ENCODE measurements around the gene MYO1D. TPM values are rescaled to one million over a fixed set of nuclear protein-coding genes. Genes with fewer than 3 reads are reported as not detected.

The MYO1D gene
- total and polyA plus RNA-seq, 2 donors (not counting 1 experiment from before 2014, with no cell fraction given), result 5.4 to 26.7 TPM

DNA sequence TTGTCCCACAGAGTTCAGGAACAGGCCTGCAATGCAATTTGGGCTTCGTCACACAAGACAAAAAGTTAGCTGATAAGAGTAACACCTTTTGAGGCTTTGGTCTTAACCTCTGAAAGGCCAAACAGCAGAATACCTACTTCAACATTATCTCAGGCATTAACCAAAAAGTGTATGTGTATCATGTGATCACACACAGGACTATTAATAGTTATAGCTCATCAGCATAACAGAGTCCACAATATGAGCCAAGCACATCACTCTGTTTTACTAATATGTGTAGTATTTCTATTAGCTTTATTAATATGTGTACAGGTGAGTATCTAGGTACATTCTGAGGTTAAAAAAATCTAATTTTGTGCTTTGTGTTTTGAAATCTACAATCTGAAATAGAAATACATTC, 30.8 kb downstream of the MYO1D start:
- Histone ChIP-seq H3K79me2 (ENCODE audit: control insufficient read depth, insufficient read depth, low read length) (no peaks in the 10 kb centered on the region), H3K27ac (ENCODE audit: low read length in 2 of 2) (no peak overlapping the region), H3K4me1 (ENCODE audit: control insufficient read depth in 2 of 2, insufficient read depth in 2 of 2, low read length in 2 of 2) (no peaks in the 10 kb centered on the region), H3K36me3 (replicated peaks in 1 of 2; ENCODE audit: control extremely low read depth in 1 of 2, control insufficient read depth in 1 of 2, extremely low read depth in 1 of 2, insufficient read depth in 2 of 2, low read length in 1 of 2) (no peaks in the 10 kb centered on the region), H2AFZ (ENCODE audit: insufficient read depth, low read depth, low read length, poor library complexity, severe bottlenecking) (no peak overlapping the region), H3K27me3 (replicated peaks in 1 of 4; ENCODE audit: control extremely low read depth in 1 of 4, control insufficient read depth in 3 of 4, insufficient read depth in 4 of 4, low read length in 3 of 4) (no peaks in the 10 kb centered on the region), H3K9ac (ENCODE audit: low read length) (no peak overlapping the region), H4K20me1 (ENCODE audit: control insufficient read depth, insufficient read depth, low read length, poor library complexity, severe bottlenecking) (no peaks in the 10 kb centered on the region), H3K4me2 (replicated peaks; ENCODE audit: low read depth, low read length, poor library complexity, severe bottlenecking) (no peak overlapping the region), H3K9me3 (ENCODE audit: control extremely low read depth in 1 of 3, control insufficient read depth in 2 of 3, insufficient read depth in 1 of 3, low read length in 2 of 3) (no peaks in the 10 kb centered on the region), H3K4me3 (ENCODE audit: control extremely low read depth in 1 of 5, extremely low read depth in 1 of 5, insufficient read depth in 1 of 5, low read depth in 2 of 5, low read length in 4 of 5) (no peak overlapping the region)
- no peak overlapping the region for H3K27ac Mint-ChIP-seq
- H3K4me1 Mint-ChIP-seq, result no peaks in the 10 kb centered on the region
- ChIA-PET CTCF (no interaction called here), POLR2A (no interaction called here)
- TF ChIP-seq, protein P1, sequence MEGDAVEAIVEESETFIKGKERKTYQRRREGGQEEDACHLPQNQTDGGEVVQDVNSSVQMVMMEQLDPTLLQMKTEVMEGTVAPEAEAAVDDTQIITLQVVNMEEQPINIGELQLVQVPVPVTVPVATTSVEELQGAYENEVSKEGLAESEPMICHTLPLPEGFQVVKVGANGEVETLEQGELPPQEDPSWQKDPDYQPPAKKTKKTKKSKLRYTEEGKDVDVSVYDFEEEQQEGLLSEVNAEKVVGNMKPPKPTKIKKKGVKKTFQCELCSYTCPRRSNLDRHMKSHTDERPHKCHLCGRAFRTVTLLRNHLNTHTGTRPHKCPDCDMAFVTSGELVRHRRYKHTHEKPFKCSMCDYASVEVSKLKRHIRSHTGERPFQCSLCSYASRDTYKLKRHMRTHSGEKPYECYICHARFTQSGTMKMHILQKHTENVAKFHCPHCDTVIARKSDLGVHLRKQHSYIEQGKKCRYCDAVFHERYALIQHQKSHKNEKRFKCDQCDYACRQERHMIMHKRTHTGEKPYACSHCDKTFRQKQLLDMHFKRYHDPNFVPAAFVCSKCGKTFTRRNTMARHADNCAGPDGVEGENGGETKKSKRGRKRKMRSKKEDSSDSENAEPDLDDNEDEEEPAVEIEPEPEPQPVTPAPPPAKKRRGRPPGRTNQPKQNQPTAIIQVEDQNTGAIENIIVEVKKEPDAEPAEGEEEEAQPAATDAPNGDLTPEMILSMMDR (IDR thresholded peaks at IDR 0.05), result no peak
- no peak for TF ChIP-seq EZH2 (IDR thresholded peaks at IDR 0.05; ENCODE audit: borderline replicate concordance, insufficient read depth, low read depth, low read length, poor library complexity, severe bottlenecking)
- no peak for ATAC-seq (ENCODE audit: low read depth)
- intact Hi-C loops (cut with micrococcal nuclease), result no loop called here
- no peak overlapping the region for H3K4me3 Mint-ChIP-seq
- no peaks in the 10 kb centered on the region for H3K9me3 Mint-ChIP-seq (ENCODE audit: insufficient read depth)
- WGBS (ENCODE audit: insufficient coverage), result no CpG with 5 or more reads among the region's 1 CpG
- no peak for DNase-seq
- H3K27me3 Mint-ChIP-seq, result no peaks in the 10 kb centered on the region

DNA sequence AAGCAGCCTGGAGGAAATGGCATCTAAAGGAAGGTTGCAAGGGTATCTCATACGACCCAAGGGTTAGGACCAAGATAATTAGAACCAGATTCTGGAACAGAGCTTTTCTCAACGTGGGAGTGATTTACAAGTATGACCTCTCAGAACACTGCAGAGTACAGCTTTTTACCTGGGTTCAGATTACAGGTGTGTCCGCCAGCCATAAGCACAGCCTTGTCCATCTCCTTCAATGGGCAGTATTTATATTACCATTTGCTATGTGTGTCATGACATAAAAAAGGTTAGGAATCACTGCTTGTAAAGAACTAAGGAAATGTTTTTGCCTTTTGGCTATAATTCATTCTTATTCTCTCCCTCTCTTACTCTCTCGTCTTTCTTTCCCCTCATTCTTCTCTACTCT, 36.7 kb downstream of the MYO1D start:
- Histone ChIP-seq H2AFZ (ENCODE audit: insufficient read depth, low read depth, low read length, poor library complexity, severe bottlenecking) (no peak overlapping the region), H3K36me3 (replicated peaks in 1 of 2; ENCODE audit: control extremely low read depth in 1 of 2, control insufficient read depth in 1 of 2, extremely low read depth in 1 of 2, insufficient read depth in 2 of 2, low read length in 1 of 2) (no peaks in the 10 kb centered on the region), H3K27ac (ENCODE audit: low read length in 2 of 2) (no peak overlapping the region), H3K9ac (ENCODE audit: low read length) (no peak overlapping the region), H3K27me3 (replicated peaks in 1 of 4; ENCODE audit: control extremely low read depth in 1 of 4, control insufficient read depth in 3 of 4, insufficient read depth in 4 of 4, low read length in 3 of 4) (no peaks in the 10 kb centered on the region), H3K4me2 (replicated peaks; ENCODE audit: low read depth, low read length, poor library complexity, severe bottlenecking) (no peak overlapping the region), H3K9me3 (ENCODE audit: control extremely low read depth in 1 of 3, control insufficient read depth in 2 of 3, insufficient read depth in 1 of 3, low read length in 2 of 3) (no peaks in the 10 kb centered on the region), H3K79me2 (ENCODE audit: control insufficient read depth, insufficient read depth, low read length) (no peaks in the 10 kb centered on the region), H3K4me3 (ENCODE audit: control extremely low read depth in 1 of 5, extremely low read depth in 1 of 5, insufficient read depth in 1 of 5, low read depth in 2 of 5, low read length in 4 of 5) (no peak overlapping the region), H3K4me1 (ENCODE audit: control insufficient read depth in 2 of 2, insufficient read depth in 2 of 2, low read length in 2 of 2) (no peaks in the 10 kb centered on the region), H4K20me1 (ENCODE audit: control insufficient read depth, insufficient read depth, low read length, poor library complexity, severe bottlenecking) (no peaks in the 10 kb centered on the region)
- DNase-seq (no peak), ATAC-seq (ENCODE audit: low read depth) (no peak)
- peaks cover 9% of the 10 kb centered on the region for H3K4me1 Mint-ChIP-seq
- no peak overlapping the region for H3K27ac Mint-ChIP-seq
- WGBS (ENCODE audit: insufficient coverage), result 76% methylated on average over 3 of the region's 4 CpGs
- no peak for TF ChIP-seq EZH2 (IDR thresholded peaks at IDR 0.05; ENCODE audit: borderline replicate concordance, insufficient read depth, low read depth, low read length, poor library complexity, severe bottlenecking)
- TF ChIP-seq, protein P1 (IDR thresholded peaks at IDR 0.05), result no peak
- ChIA-PET POLR2A (no interaction called here), CTCF (interaction anchor here (2.4 kb wide), 1 partner anchor 37 kb away, joined by 9 read pairs; the partner anchor contains the start of gene MYO1D)
- H3K27me3 Mint-ChIP-seq, result no peaks in the 10 kb centered on the region
- H3K9me3 Mint-ChIP-seq (ENCODE audit: insufficient read depth), result no peaks in the 10 kb centered on the region
- H3K4me3 Mint-ChIP-seq, result no peak overlapping the region
- intact Hi-C loops (cut with micrococcal nuclease), result no loop called here
